GM21423 (cell line): ENCODE data around the gene HEY2.
"Not testable (repeated sequence)": the region's sequence is repeated elsewhere in the genome, so short reads cannot be mapped to it uniquely, and the experiment has no call there.

Experiments
- ATAC-seq: cut with Tn5 transposase; IDR thresholded peaks from one replicate; pipeline ENCODE4 v1.9.1; 2021; ENCODE audit warnings: mild to moderate bottlenecking, moderate library complexity; ENCODE audit not compliant: unreplicated experiment

The HEY2 gene

GRCh38 chr6:125793863-125794262 lies 44.4 kb downstream of the HEY2 start:
- ATAC-seq, result no peak

- no peak for ATAC-seq
These were observed 45.1 kb downstream of the HEY2 start for GRCh38 chr6:125794342-125795137.

- no peak for ATAC-seq
These were observed 45.9 kb downstream of the HEY2 start for GRCh38 chr6:125795301-125795700.

- peak; percentile 28 for ATAC-seq
These were observed 47.9 kb downstream of the HEY2 start for GRCh38 chr6:125797120-125797885.

GRCh38 chr6:125797886-125798444 lies 48.5 kb downstream of the HEY2 start:
- ATAC-seq, result no peak

GRCh38 chr6:125798734-125799508 lies 49.5 kb downstream of the HEY2 start:
- ATAC-seq, result peak; percentile 89

- no peak for ATAC-seq
These were observed 53.0 kb downstream of the HEY2 start for GRCh38 chr6:125802383-125802782.

- ATAC-seq, result no peak
These were observed 53.5 kb downstream of the HEY2 start for GRCh38 chr6:125802943-125803377.

GRCh38 chr6:125804264-125804663 lies 54.8 kb downstream of the HEY2 start:
- ATAC-seq, result peak; percentile 64

- not testable (repeated sequence) for ATAC-seq
These were observed 55.5 kb downstream of the HEY2 start for GRCh38 chr6:125804866-125805425.

GRCh38 chr6:125806813-125807212 lies 57.4 kb downstream of the HEY2 start:
- no peak for ATAC-seq

GRCh38 chr6:125807293-125807692 lies 57.9 kb downstream of the HEY2 start:
- peak; percentile 24 for ATAC-seq

GRCh38 chr6:125808060-125808459 lies 58.6 kb downstream of the HEY2 start:
- peak; percentile 22 for ATAC-seq

GRCh38 chr6:125808591-125808990 lies 59.2 kb downstream of the HEY2 start:
- no peak for ATAC-seq

- ATAC-seq, result no peak
These were observed 60.2 kb downstream of the HEY2 start for GRCh38 chr6:125809570-125810170.

- no peak for ATAC-seq
These were observed 61.0 kb downstream of the HEY2 start for GRCh38 chr6:125810445-125810844.
